ENCODE data around the gene CRB1.
"Not testable (repeated sequence)": the region's sequence is repeated elsewhere in the genome, so short reads cannot be mapped to it uniquely, and the experiment has no call there.

The CRB1 gene

GRCh38 chr1:197486946-197487345 lies 218.9 kb downstream of the CRB1 start:
- no peak for TF ChIP-seq Cebpa-rat (IDR thresholded peaks at IDR 0.05)
- Histone ChIP-seq H3K4me3 (no peak overlapping the region), H3K4me2 (no peak overlapping the region)

GRCh38 chr1:197491505-197491904 lies 223.5 kb downstream of the CRB1 start:
- not testable (repeated sequence) for H3K9ac ChIP-seq, H3K27me3 ChIP-seq, H3K4me2 ChIP-seq, H3K4me3 ChIP-seq, H3K36me3 ChIP-seq, H3K4me1 ChIP-seq, H4K20me1 ChIP-seq, H3K9me3 ChIP-seq, H3K27ac ChIP-seq

More at GRCh38 chr1:197486946-197487345, 218.9 kb downstream of the CRB1 start:
- Histone ChIP-seq H4K20me1 (no peaks in the 10 kb centered on the region), H3K9me3 (no peaks in the 10 kb centered on the region), H3K27me3 (no peaks in the 10 kb centered on the region), H3K4me1 (no peaks in the 10 kb centered on the region), H3K27ac (no peak overlapping the region), H3K36me3 (no peaks in the 10 kb centered on the region), H3K9ac (no peak overlapping the region)

- Histone ChIP-seq H3K9ac (no peak overlapping the region), H3K9me3 (no peaks in the 10 kb centered on the region), H3K4me2 (no peak overlapping the region), H3K4me1 (no peaks in the 10 kb centered on the region), H3K4me3 (no peak overlapping the region), H3K27me3 (no peaks in the 10 kb centered on the region), H3K36me3 (no peaks in the 10 kb centered on the region), H3K27ac (no peak overlapping the region), H4K20me1 (no peaks in the 10 kb centered on the region)
- TF ChIP-seq Cebpa-rat (IDR thresholded peaks at IDR 0.05): no peak
Measured at GRCh38 chr1:197496722-197497121, 228.7 kb downstream of the CRB1 start.

GRCh38 chr1:197510691-197511378 lies 242.8 kb downstream of the CRB1 start:
- Histone ChIP-seq H4K20me1 (no peaks in the 10 kb centered on the region), H3K27me3 (no peaks in the 10 kb centered on the region), H3K4me2 (no peak overlapping the region), H3K4me3 (no peak overlapping the region), H3K27ac (no peak overlapping the region), H3K36me3 (0 out of 2 replicates have a peak, but pooled peaks cover 4% of the 10 kb centered on the region), H3K4me1 (no peaks in the 10 kb centered on the region), H3K9me3 (no peaks in the 10 kb centered on the region), H3K9ac (no peak overlapping the region)
- TF ChIP-seq Cebpa-rat (IDR thresholded peaks at IDR 0.05): no peak

GRCh38 chr1:197515421-197515820 lies 247.4 kb downstream of the CRB1 start:
- Histone ChIP-seq H3K4me3 (no peak overlapping the region), H3K4me1 (no peaks in the 10 kb centered on the region), H3K36me3 (0 out of 2 replicates have a peak, but pooled peaks cover 3% of the 10 kb centered on the region), H3K9me3 (no peaks in the 10 kb centered on the region), H3K4me2 (no peak overlapping the region), H3K27ac (no peak overlapping the region), H4K20me1 (no peaks in the 10 kb centered on the region), H3K9ac (no peak overlapping the region), H3K27me3 (no peaks in the 10 kb centered on the region)
- no peak for TF ChIP-seq Cebpa-rat (IDR thresholded peaks at IDR 0.05)

- no peak for TF ChIP-seq Cebpa-rat (IDR thresholded peaks at IDR 0.05)
- no peaks in the 10 kb centered on the region for H3K4me1 ChIP-seq
Measured at GRCh38 chr1:197519741-197520334, 251.8 kb downstream of the CRB1 start.

GRCh38 chr1:197521118-197521739 lies 253.2 kb downstream of the CRB1 start:
- TF ChIP-seq Cebpa-rat (IDR thresholded peaks at IDR 0.05): no peak
- H3K27me3 ChIP-seq: no peaks in the 10 kb centered on the region
- no peaks in the 10 kb centered on the region for H3K36me3 ChIP-seq
- no peak overlapping the region for H3K27ac ChIP-seq
- no peaks in the 10 kb centered on the region for H4K20me1 ChIP-seq
- H3K4me1 ChIP-seq: no peaks in the 10 kb centered on the region
- no peak overlapping the region for H3K4me3 ChIP-seq
- no peak overlapping the region for H3K9ac ChIP-seq
- H3K9me3 ChIP-seq: no peaks in the 10 kb centered on the region
- H3K4me2 ChIP-seq: no peak overlapping the region

More at GRCh38 chr1:197519741-197520334, 251.8 kb downstream of the CRB1 start:
- Histone ChIP-seq H3K27me3 (no peaks in the 10 kb centered on the region), H3K9me3 (no peaks in the 10 kb centered on the region), H3K36me3 (no peaks in the 10 kb centered on the region), H3K4me2 (no peak overlapping the region), H3K27ac (no peak overlapping the region), H4K20me1 (no peaks in the 10 kb centered on the region), H3K9ac (no peak overlapping the region), H3K4me3 (no peak overlapping the region)

GRCh38 chr1:197526736-197527371 lies 258.8 kb downstream of the CRB1 start:
- H3K9me3 ChIP-seq: no peaks in the 10 kb centered on the region
- H3K4me1 ChIP-seq: no peaks in the 10 kb centered on the region
- no peaks in the 10 kb centered on the region for H3K36me3 ChIP-seq
- no peak overlapping the region for H3K4me3 ChIP-seq
- no peaks in the 10 kb centered on the region for H4K20me1 ChIP-seq
- H3K4me2 ChIP-seq: no peak overlapping the region
- no peaks in the 10 kb centered on the region for H3K27me3 ChIP-seq
- no peak overlapping the region for H3K27ac ChIP-seq
- no peak overlapping the region for H3K9ac ChIP-seq
- no peak for TF ChIP-seq Cebpa-rat (IDR thresholded peaks at IDR 0.05)

All from BLaER1 (cell line).